T1000 (cell line): ENCODE measurements around the gene PCDH9.

Experiments
- DNase-seq: peaks from one replicate; lab custom pipeline; 2025; ENCODE audit warnings: mixed read lengths; lab: John Stamatoyannopoulos, UW

PCDH9 gene

DNA sequence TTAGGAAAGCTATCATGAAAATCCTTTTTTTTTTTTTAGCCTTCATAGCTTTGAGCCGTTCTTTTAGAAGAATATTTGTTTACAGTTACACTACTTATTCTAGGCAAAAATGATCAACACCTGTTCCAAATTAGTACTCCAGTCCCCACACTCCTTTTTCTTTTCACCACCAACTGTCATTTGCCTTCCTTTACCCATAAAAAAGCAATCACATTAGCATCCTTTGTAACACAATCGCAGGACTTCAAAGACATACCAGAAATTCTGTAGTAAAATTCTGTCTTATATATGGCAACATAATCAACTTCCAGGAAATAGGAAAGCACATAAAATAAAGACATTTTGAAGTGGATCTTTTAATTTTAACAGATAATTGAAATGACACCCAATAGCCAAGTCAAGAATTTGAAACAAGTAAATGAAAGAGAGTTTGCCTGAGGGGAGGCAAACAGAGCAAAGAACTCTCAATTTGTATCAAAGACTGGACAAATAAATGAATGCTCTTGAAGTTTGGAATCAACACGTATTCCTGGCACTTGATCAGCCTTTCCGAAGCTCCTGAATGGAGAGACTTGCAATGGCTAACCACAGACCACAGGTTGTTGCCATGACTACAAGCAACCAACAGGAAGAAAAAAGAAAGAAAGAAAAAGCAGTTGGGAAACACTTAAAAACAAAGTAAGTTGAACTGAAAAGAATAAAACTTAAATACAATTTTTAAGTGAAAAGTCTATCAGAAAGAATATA lies 206.8 kb downstream of the PCDH9 start:
- no peak for DNase-seq

DNA sequence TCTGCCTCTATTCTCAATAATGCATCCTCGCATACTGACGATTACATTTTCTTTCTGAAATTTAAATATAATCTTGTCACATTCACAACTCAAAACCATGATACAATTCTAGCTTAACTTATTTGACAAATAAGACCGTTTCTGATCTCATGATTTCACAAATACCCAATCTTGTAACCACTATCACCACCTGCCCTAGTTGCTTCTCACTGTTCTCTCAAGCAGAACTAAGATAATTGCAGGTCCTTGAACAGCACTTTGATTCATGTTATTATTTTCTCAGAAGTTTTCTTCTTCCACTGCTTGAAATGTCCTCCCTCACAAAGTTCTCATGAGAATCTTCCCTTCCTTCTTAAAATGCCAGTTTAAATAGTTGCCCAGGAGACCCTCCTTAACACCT lies 211.4 kb downstream of the PCDH9 start:
- DNase-seq = no peak

DNA sequence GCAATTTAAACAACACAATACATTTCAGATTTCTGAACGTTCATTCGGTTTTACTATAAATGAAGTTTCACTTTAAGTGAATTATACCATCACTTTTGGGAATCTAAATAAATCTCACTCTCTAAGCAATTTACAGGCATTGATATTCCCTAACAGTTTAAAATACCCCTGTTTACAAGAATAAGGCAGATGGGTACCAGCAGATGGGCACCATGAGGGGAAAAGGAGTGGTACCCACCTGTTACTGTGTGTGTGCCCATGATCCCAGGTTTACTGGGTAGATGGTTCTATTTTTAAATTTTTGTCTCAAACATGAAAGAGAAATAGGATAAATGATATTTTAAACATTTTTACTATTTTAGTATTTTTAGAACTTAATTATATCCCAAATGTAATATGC lies 212.9 kb downstream of the PCDH9 start:
- DNase-seq = no peak

DNA sequence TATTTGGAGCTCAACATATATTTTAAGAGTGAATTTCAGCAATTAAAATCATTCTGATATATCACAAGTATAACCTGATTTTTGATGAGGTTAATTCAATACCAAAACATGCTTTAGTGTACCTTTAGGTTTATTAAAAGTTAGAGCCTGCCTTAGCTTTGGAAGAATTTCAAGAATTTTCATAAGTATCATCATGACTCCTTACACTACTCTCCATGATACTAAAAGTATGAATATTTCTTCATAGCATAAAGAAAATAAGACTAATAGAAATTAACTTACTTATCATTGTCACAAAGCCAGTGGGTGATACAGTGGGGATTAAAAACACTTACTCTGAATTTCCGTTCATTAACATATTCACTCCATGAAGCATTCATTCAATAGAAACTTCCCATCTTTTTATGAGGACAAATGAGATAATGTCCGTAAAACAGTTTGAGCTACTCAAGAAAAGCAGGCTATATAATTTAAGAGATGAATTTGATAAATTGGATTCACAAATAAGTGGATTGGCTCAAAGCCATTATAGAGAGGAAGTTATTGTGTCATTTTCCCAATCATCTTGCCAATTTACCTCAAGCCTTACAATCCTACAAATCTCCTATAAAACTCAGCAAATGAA lies 214.0 kb downstream of the PCDH9 start:
- DNase-seq = no peak

DNA sequence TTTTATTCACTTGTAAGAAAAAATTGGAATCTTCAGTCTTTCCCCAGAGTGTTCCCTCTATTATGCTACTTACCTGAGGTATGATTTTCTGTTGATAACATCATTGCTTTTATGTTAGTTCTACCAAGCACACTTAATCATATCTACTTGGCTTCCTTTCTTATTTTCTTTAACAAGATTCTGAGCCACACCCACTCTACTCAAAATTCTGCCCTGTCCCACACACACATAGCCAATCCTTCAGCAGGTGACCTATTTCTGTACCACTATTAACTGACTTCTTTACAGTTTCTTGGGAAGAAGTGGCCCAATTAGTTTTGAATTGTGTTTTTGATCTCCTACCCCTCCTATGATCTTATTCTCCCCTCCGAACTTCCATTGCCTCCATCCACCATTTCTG lies 215.7 kb downstream of the PCDH9 start:
- DNase-seq = no peak

DNA sequence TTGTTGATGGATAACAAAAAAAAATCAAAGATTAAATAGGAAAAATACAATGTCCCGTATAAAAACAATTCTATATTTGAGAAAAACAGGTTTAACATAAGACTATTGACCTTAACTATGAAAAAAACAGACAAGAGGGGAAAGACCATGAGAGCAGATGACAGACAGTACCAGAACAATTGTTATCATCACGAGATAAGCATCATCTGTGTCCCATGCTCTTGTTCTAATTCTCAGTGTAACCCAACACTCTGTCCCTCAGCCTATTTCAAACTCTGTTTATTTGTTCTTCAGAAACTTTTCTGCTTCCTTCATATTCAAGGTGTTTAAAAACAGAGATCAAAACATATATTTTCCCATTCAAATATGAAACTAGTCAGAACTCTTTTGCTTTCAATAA lies 216.4 kb downstream of the PCDH9 start:
- DNase-seq = no peak

DNA sequence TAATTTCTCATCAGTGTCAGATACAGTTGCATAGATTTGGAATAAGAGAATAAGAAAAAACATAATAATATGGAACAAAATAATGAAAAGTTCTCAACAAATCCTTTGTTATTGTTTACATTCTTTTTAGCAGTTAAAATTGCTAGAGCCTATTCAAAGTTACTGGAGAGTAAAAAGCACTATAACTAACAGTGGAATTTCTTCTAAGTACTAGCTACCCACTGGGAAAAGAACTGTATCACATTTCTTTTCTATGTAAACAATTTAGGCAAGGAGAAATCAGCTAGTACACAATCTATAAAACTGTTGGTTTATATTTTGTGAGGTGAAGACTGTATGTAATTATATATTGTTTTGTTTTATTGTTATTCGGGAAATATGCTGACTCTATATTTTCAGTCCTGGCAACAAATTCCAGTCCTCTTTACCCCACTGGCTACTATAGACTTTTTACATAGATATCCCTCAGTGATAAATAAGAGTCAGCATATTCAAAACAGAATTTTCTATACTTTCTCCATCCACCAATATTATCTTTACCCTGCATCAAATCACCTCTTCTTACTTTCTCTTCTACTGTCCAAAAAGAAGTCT lies 222.0 kb downstream of the PCDH9 start:
- DNase-seq = no peak

DNA sequence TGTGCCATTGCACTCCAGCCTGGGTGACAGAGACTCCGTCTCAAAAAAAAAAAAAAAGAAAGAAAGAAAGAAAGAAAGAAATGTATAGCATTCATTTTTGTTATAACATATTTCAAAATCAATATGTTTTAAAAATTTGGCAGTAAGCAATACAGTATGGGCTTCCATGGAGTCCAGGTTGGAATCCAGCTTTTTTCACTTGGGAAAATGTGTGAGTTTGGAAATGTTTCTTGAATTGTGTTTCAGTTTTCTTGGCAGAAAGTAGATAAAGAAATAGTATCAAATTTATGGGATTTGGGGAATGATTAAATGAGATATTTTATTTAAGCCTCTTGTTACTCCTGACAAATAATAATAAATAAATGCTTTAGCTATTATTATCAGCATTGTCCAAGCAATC lies 225.6 kb downstream of the PCDH9 start:
- no peak for DNase-seq

DNA sequence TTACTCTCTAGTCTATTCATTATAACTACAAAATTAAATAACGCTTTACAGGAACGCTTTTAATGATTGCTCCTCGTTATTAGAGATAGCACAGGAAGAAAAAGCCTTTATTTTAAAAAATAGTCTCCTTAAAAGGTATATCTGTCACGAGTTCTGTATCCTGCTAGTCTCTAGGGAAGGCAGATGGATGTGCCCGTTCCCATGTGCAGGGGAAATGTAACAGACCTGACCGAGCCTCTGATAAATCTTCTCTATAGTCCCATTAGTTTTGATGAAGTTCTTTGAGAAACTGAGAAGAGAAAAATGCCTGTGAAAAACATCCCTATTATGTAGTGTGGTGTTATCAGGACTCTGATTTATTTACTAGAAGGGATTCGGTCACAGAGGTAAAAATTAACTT lies 226.4 kb downstream of the PCDH9 start:
- DNase-seq = no peak

DNA sequence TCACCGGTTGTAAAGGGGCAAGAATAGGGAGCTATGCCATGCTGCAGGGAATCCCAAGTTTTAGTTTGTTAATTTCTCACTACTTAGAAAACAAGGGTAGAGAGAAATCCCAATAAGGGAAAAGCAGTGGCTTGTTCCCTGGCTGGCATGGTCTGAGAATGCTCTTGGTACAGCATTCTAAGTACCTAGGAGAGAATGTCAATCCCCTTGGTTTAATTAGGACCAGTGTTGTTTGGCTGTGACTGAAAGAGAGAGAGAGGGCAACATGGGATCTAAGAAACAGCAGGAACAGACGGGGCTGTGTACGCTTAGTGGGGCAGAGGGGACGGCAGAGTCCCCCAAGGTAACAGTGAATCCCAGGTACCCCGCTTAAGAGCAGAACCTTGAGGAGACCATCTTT lies 228.8 kb downstream of the PCDH9 start:
- no peak for DNase-seq

DNA sequence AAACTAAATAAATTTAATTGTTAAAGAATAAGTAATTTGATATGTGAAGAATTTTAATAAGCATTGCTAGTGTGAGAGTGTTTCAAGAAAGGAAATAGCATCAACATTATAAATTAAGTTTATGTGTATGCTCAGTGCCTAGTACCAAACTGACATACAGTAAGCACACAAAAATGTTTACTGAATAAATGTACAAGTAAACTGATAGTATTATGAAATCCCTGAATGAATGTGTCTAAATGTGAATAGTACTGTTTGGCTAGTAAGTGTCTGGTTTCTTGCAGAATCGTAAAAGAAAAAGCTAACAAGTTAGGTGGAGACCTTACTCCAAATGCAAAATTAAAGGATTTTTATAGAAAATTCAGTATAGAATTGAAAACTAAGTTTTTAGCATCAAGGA lies 233.6 kb downstream of the PCDH9 start:
- DNase-seq = no peak

DNA sequence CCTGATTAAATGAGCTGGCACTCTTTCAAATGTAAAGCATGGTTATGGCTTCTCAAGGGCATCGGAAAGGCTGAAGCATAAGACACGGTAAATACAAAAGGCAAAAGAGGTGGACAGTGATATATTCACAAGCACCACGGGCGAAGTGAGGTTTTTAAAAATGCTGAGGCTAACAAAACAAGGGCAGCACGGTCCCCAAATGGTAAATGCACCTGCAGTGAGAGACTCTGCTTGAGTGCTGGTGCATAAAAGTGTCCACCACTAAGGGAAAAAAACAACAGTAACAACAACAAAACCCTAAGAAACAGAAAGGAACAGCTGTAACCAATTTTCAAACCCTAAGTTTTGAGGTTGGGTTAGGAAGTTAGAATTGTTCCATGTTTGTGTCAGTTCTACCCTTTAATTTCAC lies 234.9 kb downstream of the PCDH9 start:
- DNase-seq = no peak

DNA sequence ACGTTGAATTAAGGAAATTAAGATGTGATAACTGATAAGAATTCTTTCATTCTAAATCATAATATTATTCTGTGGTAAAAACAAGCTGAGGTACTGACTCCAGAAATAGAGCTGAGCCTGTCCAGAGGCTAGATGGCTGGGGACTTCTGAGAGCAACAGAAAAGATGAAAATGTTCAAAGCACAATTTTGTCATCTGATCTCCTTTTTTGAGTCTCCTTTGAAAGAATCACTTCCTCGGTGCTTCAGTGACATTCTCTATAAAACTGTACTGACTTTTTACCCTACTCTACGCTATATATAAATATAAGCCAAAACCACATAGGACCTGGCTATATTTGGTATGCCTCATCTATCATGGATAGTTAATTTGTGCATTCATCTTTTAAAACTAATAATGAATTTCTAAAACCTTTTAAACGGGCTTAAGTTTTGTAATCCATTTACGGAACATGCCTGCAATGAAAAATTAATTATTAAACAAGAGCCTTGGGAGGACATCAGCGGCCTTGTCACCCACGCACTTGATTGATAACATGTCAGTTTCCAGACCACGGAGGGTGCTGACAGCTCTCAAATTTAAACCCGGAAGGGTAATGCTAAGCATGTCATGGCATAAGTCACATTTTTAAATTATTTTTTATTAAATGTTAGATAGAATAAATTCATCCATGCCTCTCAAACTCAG lies 235.5 kb downstream of the PCDH9 start:
- no peak for DNase-seq

DNA sequence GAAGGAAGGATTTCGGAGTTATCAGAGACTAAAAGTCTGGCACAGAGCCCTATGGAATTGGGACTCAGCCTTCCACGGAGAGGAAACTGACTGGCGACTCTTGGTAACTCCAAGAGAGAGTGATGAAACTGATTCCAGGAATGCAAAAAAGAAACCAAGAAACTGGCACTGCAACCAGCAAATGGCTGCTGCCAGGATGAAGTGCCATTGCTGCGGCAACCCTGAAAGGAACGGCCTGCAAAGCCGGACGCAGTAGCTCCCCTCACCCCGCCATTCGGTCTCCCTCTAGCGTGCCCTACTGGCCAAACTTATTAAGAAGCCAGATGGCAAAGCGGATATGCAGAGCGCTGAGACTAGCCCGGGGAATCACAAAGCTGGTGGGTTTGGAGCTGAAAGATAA lies 236.0 kb downstream of the PCDH9 start:
- DNase-seq = no peak

DNA sequence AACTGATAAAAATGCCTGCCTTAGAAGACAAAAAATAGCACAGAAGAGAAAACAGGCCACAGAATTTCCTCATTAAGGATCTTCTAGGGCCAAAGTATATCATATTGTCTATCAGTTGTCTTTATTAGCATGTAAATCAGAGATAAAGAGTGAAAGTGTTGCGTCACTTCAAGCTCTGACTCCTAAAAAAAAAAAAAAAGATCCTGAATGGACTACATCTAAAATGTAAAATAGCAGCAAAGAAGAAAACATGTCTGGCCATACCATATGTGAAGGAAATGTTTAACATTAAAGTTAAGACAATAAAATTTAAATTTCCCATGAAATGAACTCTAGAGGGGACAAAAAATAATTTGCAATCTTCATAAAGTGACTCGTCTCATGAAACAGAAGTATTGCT lies 237.4 kb downstream of the PCDH9 start:
- no peak for DNase-seq

DNA sequence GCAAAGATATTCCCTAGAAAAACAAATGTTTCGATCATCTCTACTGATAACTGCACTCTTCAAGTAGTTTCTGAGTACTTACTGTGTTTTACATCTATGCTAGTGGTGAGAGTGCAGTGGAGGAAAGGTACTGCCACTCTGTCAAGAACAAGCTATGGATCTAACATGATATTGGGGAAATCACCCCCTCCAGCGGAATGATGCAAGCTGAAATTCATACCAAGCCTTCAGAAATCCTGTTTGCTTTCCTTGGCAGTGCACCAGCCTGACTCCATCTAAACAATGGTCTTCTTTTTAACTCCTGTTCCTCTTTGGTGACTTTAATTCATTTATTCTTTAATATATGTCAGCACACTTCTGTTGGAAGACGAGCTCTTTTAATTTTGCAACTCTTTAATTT lies 238.0 kb downstream of the PCDH9 start:
- no peak for DNase-seq

DNA sequence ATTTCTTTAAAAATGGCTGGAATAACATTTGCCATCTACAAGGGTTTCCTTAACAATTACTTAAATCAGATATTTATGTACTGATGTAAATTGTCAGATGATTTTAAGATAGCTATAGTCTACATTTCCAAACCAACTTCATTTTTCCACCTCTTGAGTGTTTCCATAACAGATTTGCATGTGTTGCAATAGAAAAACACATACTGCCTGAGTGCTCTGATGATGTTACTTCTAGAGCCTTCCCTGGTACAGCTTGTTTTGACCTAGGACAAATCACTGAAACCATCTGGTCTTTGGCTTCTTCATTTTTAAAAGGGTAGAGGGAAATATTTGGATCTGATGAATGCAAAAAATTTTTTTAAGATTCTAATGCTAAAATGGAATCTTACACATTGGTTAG lies 245.9 kb downstream of the PCDH9 start:
- no peak for DNase-seq

DNA sequence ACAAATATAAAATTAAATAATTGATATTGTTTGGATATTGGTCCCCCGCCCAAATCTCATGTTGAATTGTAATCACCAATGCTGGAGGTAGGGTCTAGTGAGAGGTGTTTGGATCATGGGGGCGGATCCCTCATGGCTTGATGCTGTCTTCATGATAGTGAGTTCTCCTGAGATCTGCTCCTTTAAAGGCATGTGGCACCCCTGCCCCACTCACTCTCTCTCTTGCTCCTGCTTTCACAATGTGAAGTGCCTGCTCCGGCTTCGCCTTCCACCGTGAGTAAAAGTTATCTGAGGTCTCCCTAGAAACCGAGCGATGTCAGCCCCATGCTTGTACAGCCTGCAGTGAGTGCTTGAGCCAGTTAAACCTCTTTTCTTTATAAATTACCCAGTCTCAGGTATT lies 248.2 kb downstream of the PCDH9 start:
- no peak for DNase-seq

DNA sequence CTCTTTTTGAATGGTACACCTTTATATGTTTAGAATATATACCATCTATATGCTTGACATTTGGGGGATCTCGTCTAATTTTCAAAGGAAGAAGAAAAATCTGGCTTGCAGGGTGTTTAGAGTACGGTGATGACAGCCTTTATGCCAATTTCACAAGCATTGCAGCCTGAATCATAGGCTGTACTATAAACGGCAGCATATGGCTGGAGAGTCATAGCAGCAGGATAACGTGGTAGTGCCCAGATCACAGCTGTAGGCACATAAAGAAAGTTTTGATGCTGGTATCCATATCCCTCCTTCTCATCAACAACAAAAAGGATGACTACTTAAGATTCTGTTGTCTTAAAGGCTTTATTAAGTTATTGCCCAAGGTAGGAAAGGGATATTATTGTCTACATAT lies 253.0 kb downstream of the PCDH9 start:
- DNase-seq = no peak

DNA sequence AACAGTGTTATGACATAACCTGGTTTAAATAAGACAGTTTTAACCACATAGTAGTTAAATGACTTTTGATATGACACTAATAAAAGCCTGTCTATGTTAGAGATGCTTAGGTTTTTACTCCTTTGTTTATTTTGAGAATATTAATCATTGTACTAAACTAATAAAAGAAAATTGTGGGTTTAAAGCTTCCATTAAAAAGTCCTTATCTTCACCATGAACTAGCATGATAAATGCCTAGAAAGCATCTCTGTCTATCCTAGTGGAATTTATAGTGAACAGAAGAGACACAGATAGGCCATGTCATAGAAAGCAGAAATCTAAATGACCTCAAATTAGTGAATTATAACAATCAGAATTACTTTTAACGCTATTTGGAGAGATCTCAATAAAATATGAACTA lies 255.2 kb downstream of the PCDH9 start:
- no peak for DNase-seq

DNA sequence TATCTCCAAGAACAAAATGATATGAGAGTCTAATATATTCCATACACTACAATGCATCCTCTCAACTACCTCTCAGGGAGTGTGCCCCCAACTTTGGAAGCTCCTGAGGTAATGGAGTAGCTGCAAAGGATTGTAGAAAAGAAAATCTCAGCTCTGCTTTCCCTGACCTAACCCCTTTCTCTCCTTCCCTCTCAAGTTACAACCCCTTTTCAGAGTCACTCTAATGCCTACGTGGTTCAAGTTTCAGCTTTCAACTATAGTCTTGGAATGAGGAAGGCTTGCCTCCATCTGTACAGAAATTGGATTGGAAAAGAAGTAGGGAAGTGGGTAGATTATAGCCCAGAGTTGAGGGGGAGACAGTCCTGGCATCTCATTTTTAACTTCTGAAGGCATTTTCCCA lies 256.0 kb downstream of the PCDH9 start:
- no peak for DNase-seq

DNA sequence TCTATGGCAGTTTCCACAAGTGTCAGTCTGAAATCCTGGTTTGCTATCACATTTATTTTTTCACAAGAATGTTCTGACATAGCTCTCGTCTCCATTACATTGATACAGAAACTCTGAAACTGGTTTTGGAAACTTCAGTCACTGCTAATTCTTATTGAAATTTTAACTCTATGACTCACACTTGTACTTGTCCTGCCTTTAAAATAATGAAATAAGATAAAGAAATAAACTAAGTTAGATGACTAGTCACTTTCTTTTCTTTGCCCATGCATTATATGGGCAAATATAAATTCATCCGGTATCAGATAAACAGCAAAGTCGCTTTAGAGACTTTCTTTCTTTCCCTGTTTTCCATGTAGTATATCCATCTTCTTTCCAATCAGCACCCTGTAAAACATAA lies 257.5 kb downstream of the PCDH9 start:
- no peak for DNase-seq

DNA sequence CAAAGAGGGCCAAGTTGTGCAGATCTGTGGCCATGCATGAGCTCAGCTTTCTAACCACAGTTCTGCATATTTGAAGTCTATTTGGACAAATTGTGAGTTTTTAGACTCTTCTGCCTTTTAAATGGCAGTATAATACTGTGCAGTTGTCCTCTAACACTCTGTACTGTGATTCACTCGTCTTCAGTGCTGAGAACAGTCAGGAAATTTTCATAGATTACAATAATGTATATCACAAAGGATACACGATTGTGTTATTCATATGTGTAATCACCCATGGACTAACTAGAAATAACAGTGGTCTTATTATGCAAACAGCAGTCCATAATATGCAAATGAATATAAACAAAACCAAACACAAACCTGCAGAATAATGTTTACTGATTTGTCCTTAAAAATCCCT lies 259.1 kb downstream of the PCDH9 start:
- DNase-seq = no peak
